D721Med (cell line): ENCODE results near the gene XXYLT1.

ENCODE experiments used
- DNase-seq: peaks from one replicate; pipeline ENCODE4 v3.0.0; 2011; ENCODE audit warnings: low spot score; ENCODE audit not compliant: insufficient read length
- FAIRE-seq: peaks from 2 replicates; lab custom pipeline; 2011; peaks lifted over from hg19 to GRCh38; lab: Jason Lieb, UNC
- TF ChIP-seq, protein P1 (sequence below): IDR thresholded peaks from 2 replicates; pipeline ENCODE4 v1.5.1; 2012; ENCODE audit warnings: mild to moderate bottlenecking, control low read depth; ENCODE audit not compliant: insufficient read depth; ENCODE audit errors: missing control alignments

Gene XXYLT1

DNA sequence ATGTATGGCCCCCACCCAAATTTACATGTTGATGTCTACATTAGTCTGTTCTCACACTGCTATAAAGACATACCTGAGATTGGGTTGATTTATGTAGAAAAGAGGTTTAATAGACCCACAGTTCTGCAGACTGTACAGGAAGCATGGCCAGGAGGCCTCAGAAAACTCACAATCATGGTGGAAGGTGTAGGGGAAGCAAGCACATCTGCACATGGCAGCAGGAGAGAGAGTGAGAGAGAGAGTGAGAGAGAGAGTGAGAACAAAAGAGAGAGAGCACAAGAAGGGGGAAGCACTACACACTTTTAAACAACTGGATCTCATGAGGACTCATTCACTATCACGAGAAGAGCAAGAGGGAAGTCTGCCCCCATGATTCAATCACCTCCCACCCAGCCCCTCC lies 130.5 kb downstream of the XXYLT1 start:
- no peak for FAIRE-seq
- TF ChIP-seq, protein P1, sequence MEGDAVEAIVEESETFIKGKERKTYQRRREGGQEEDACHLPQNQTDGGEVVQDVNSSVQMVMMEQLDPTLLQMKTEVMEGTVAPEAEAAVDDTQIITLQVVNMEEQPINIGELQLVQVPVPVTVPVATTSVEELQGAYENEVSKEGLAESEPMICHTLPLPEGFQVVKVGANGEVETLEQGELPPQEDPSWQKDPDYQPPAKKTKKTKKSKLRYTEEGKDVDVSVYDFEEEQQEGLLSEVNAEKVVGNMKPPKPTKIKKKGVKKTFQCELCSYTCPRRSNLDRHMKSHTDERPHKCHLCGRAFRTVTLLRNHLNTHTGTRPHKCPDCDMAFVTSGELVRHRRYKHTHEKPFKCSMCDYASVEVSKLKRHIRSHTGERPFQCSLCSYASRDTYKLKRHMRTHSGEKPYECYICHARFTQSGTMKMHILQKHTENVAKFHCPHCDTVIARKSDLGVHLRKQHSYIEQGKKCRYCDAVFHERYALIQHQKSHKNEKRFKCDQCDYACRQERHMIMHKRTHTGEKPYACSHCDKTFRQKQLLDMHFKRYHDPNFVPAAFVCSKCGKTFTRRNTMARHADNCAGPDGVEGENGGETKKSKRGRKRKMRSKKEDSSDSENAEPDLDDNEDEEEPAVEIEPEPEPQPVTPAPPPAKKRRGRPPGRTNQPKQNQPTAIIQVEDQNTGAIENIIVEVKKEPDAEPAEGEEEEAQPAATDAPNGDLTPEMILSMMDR = no peak
- no peak for DNase-seq

DNA sequence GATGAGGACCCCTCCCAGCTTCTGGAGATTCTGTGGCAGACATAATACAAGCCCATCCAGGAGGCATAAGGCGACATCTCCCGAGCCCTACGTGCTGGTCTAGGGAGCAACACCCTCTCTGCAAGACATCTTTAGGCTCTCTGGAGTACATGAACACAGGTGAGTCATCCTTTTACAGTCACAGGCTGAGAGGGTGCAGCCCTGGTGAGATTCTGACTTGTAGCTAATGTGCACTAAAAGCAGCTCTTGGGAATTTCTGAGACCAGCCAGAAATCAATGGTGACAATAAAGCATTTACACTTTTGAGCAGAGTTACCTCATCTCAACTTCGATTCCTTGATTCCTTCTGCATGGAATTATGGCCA lies 131.1 kb downstream of the XXYLT1 start:
- DNase-seq = no peak
- no peak for FAIRE-seq
- TF ChIP-seq, protein P1 = no peak

DNA sequence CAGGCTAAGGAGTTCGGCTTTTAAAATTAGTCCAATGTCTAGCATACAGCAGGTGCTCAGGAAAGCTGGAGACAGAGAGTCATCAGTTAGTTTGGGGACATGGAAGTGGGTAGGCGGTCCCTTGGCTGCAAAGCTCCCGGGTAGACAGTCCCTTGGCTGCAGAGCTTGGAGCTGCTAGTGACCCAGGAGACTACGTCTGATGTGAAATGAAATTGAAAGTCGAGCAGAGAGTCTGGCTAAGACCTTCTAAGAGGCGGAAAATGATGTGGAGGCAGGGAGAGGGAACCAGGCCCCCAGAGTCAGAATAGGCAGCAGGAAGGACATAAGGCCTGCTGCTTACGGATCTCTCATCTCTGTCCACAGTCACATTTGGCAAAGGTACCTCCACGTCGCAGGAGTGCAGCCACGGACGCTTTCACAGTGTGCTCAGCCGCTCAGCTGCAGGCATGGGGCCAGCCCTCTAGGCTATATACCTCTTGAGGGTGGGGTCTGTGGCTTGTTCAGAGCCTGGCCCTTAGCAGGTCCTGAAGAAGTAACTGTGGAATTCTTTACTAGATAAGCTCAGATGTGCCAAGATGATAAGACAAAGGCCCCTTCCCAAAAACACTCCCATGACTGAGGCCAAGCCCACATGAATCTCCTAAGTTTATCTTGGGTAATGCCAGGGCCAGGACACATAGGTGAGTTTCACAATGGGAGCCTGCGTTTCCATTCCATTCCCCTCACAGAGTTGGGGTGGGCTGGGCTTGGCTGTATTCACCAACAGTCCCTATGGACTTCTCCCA lies 131.7 kb downstream of the XXYLT1 start:
- no peak for FAIRE-seq
- TF ChIP-seq, protein P1 = no peak
- DNase-seq = no peak

DNA sequence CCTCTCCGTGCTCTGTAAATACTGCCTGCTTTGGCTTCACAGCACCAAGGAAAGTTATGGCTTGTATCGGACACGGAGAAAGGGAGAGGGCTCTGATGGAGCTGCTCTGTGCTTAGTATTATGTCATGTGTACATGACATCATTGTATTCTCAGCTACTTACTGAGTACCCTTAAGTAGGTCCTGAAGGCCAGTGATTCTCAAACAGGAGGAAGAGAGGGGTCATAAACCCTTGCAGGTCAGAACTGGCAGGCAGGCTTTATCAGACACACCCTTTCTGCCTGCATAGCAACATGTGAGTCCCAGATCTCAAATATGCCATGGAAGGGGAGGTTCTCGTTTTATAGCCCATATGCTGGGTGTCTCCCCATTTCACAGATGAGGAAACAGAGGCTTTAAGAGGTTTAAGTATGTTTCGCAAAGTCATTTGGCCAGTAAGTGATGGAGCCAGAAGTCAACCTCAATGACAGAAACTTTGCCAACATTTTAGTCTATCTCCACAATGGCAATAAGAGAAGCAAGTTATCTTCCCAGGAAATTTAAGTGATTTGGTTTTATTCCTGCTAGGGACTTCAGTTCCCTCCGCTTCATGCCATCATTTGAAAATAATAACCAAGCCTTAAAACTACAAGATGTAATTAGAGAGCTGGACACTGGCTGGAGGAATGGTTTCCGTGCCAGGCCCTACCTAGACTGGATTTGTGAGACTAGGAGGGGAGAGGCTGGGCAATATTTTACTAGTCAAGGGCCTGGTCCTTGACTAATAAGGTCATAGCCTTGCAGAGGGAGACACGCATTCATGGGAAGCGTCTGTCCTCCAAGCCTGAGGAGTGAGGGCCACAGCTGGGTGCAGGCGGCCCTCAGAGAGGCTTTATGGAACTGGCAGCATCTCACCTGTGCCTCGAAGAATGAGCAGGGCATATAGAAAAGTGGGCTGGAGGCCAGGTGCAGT lies 133.0 kb downstream of the XXYLT1 start:
- DNase-seq = no peak
- TF ChIP-seq, protein P1 = no peak
- no peak for FAIRE-seq

DNA sequence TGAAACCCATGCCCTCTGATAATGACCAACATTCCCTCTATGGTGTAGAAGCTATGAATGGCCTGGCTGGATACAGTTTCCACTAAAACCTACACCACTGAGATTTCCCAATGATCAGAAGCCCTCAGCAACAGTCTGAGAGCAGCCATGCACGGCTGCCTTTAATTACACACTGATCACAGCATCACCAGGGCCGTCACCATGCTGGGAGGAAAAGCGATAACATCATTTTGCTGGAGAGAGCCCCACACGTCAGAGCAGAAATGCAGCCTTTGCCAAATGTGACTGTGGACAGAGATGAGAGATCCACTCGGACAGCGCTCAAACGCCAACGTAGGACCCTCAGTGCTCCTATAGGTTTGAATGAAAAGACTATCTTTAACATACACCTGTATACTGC lies 135.0 kb downstream of the XXYLT1 start:
- no peak for DNase-seq
- FAIRE-seq = no peak
- TF ChIP-seq, protein P1 = no peak

DNA sequence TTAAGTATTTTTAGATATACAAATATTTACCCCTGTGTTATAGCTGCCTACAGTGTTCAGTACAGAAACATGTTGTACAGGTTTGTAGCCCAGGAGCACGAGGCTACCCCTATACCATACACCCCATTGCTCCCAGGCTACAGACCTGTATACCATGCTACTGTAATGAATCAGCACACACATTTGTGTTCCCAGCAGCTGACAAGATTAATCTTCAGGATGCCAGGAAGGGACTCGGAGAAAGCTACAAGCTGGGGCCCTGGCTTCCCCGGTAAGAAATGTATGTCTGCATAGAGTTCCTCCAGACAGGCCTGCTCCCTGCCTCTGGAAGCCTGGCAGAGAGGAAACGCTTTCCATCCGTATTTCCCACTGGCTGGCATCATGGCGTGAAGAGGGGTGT lies 136.5 kb downstream of the XXYLT1 start:
- TF ChIP-seq, protein P1 = no peak
- FAIRE-seq = no peak
- no peak for DNase-seq
